GM18951 (cell line): Measurements from ENCODE around the gene GAREM1.

Experiments used
- POLR2A ChIP-seq: IDR thresholded peaks from 4 replicates; pipeline ENCODE4 v1.6.1; 2011; ENCODE audit warnings: mild to moderate bottlenecking; ENCODE audit not compliant: insufficient read length, insufficient read depth; ENCODE audit errors: extremely low read depth
- in situ Hi-C: fragments of 300-500 bp; cut with MboI; formaldehyde crosslinking; loops from one replicate; pipeline ENCODE4 v1.12.0; 2022; ENCODE audit warnings: low sequenced_read_pairs, mixed read lengths, inconsistent platforms; ENCODE audit not compliant: unreplicated experiment

GAREM1 gene

DNA sequence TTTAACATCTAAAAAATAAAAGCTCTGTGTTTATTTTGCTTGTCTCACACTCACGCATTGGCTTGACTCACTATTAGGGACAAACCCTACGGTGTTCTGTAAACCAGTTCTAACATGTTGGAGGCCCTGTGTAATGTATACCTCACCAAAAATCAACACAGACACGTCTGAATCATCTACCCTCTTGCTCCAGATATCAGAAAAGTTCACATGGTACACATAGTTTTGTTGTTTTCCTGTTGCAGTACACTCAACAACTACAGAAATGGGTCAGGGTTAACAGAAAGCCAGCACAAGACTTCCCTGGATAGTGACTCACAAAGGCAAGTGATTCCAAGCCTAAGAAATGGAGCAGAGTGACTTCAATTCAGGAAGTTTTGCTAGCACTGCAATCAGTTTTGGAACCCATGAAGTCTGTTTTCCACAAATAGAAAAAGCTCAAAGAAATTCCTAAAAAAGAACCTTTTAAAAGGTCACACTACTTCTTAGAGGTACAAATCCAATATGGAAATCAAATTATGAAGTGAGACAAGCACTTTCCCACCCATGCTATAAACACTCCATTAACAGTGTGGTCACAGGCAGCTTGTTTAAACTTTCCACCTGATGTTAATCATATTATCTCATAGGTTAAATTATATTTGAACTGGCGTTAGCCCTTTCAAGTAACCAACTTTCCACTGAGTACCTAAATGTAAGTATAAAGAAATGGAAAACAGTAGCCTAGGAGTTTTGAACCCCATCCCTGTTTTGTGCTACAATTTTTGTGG is 87.4 kb downstream of the GAREM1 start:
- no peak for TF ChIP-seq POLR2A
- in situ Hi-C loops = no loop called here

DNA sequence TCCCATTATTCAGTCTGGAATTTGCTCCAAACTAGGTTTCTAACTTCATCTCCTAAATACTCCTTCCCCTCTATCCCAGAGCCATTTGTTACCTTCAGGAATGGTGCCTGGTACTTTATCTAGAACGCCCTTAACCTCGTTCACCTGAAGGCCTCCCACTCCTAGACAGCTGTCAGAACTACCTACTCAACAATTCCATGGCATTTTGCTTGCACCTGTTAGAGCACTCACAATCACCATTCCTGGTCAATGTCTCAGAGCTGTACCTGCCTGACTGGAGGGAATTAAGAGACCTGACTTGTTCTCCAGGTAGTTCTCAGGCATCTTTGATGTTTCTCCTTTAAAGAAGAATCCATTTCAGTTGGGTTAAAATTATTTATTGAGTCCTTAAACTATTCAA is 88.9 kb downstream of the GAREM1 start:
- in situ Hi-C loops = no loop called here

GRCh38 chr18:32380559-32380958 is 90.1 kb downstream of the GAREM1 start:
- no peak for TF ChIP-seq POLR2A
- in situ Hi-C loops = no loop called here

More for the DNA sequence above, 88.9 kb downstream of the GAREM1 start:
- no peak for TF ChIP-seq POLR2A

GRCh38 chr18:32379891-32380290 is 90.8 kb downstream of the GAREM1 start:
- TF ChIP-seq POLR2A = no peak
- in situ Hi-C loops = no loop called here

DNA sequence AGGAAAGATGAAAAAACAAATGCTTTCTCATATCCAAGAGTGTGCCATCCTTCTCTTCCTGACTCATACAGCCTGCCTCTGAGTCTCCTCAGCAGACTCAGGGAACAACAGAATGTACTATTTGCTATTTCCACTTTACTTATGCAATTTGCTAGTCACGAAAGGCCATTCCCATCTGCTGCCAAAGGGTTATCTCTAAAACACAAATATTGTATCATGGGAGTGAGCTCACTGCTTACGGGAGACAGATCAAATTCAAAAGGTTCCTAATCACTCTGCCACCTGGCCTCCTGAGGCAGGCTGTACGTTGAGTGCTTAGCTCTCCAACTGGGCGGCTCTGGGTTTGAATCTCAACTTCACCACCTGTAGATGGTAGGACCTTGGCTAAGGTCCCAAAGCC is 92.0 kb downstream of the GAREM1 start:
- TF ChIP-seq POLR2A = no peak
- in situ Hi-C loops = no loop called here

DNA sequence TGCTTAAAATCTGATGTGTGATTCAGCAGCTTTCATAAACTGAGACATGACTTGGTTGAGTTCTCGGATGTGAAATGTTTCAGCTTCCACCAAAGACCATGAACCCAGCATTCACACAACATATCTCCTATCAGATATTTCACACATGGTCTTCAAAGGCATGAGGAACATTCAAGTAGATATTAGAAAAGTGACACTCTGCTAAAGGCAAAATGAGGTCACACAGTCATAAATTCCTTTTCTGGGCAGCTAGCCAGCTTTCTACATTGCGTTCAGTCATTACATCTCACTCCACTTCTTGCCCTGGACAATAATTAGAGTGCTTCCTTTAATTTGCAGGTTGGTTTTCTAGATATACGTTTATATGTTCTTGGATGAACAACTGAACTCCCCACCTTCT is 96.7 kb downstream of the GAREM1 start:
- in situ Hi-C loops = no loop called here
- TF ChIP-seq POLR2A = no peak

- TF ChIP-seq POLR2A = no peak
- in situ Hi-C loops = no loop called here
Measured at GRCh38 chr18:32373505-32373904, 97.2 kb downstream of the GAREM1 start.

DNA sequence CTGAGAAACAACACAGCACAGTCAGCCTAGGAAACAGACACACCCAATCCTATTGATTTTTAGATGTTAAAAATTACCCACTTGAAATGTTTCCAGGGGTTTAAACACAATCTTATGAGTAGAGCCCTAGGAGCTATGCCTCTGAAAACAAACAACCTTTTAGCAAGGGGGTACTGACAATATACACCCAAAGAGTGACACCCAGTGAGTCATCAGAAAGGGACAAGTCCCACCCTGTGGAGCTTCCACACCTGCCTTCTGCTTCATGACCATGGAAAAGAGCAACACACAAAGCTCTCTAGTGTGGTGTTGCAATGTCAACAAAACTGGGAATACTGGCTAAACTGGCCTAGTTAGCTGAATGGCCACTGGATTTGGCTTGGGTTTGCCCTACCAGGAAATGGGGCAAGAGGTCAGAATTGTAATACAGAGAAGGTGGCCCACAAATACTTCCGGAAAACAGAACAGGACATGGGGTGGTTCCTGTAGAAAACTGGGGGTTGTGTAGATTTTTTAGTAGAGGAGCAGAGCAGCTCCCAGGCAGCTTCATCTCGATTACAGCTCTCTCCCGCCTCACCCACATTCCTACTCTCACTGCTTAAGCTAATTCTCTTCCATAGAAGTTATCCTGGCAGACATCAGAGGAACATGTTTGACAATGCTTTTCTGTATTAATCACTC is 98.2 kb downstream of the GAREM1 start:
- in situ Hi-C loops = no loop called here
- no peak for TF ChIP-seq POLR2A

DNA sequence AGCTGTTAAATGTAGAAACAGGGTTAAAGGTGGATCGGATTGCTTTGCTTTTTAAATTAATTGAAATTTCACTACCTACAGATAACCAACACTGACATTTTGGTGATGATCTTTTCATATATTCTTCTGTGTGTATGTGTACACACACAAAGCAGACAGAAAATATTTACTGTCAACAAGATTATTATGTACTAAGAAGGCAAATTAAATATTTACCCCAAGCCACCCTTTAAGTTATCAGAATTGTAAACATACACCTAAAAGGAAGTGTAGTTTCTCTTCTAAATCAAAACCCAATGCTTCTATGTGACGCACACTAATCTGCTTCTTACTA is 98.7 kb downstream of the GAREM1 start:
- no peak for TF ChIP-seq POLR2A
- in situ Hi-C loops = no loop called here

GRCh38 chr18:32371384-32371783 is 99.3 kb downstream of the GAREM1 start:
- in situ Hi-C loops = no loop called here

DNA sequence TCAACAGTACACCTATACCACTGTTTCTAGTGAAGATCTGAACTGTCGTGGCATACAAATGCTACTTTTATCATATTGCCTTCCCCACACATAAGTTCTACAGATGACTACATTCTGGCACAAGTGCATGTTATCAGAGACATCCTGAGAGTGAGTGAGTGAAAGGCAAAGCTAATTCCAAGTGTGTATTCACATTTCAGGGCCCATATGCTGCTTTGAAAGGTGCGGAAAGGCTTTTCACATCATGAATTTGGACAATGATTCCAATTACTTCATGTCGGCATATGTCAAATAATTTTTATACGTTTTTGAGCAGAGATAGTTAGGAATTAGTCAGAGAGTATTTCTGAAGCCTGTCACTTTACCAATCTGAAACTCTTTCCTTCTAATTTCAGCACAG is 101.7 kb downstream of the GAREM1 start:
- no peak for TF ChIP-seq POLR2A
- in situ Hi-C loops = no loop called here

More at GRCh38 chr18:32371384-32371783, 99.3 kb downstream of the GAREM1 start:
- TF ChIP-seq POLR2A = no peak

GRCh38 chr18:32368170-32368569 is 102.5 kb downstream of the GAREM1 start:
- no peak for TF ChIP-seq POLR2A
- in situ Hi-C loops = no loop called here

DNA sequence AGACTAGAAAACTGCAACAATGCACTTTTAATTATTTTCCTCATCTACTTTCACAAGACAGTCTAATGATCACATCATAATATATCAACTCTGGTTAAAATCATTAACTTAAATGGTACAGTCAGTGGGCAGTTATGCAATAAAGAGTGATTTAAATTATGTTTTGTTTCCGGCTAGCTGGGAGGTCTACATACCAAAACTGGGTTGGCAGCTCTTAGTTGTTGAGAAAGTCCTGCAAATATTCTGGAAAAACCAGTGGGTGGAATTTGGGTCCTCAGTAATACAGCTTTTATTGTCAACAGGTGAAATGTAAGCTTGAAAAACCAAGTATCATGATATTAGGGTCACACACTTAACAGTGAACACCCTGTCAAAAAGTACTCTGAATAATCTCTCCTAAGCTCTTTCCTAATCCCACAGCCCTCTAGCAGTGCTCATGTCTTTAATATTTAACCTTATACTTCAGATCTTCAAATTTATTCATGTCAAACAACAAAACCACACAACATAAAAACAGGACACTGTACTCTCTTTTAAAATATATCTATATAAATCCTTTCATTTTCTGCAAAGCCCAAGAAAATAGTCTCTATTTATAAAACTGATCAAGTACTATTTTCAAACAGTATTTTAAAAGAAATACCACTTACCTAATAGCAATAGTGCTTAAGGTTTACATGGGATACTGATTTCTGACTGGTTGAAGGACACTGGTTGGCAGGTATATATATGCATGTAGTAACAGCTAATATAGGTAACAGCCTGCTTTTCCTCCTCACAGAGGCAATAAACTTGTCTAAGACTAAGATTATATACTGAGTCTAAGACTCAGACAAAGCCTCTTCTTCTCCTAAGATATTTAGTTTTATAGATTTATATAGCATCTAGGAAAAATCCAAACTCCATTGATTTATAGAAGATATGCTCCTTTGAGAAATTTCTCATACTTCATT is 103.8 kb downstream of the GAREM1 start:
- in situ Hi-C loops = no loop called here
- no peak for TF ChIP-seq POLR2A

- TF ChIP-seq POLR2A = no peak
- in situ Hi-C loops = no loop called here
Measured at GRCh38 chr18:32362484-32362883, 108.2 kb downstream of the GAREM1 start.
